Trophoblast cell (in vitro differentiated cells and primary cell): ENCODE data around the gene ADAM8.

ENCODE experiments used
- DNase-seq, 2 donors: peaks; one replicate each; pipeline ENCODE4 v3.0.0-alpha.2; 2016
- H2AFZ ChIP-seq: 2 replicates; pipeline ENCODE4 v1.6.1; 2013; ENCODE audit warnings: low read length, moderate library complexity, mild to moderate bottlenecking; ENCODE audit not compliant: insufficient read depth, poor library complexity
- H2AK5ac ChIP-seq: 2 replicates; pipeline ENCODE4 v1.6.1; 2013; ENCODE audit warnings: mild to moderate bottlenecking, low read length
- H2BK120ac ChIP-seq: 2 replicates; pipeline ENCODE4 v1.6.1; 2013; ENCODE audit warnings: low read length, mild to moderate bottlenecking, moderate library complexity; ENCODE audit not compliant: insufficient read depth, poor library complexity
- H2BK12ac ChIP-seq: 2 replicates; pipeline ENCODE4 v1.6.1; 2013; ENCODE audit warnings: mild to moderate bottlenecking, low read length, moderate library complexity
- H2BK5ac ChIP-seq: 2 replicates; pipeline ENCODE4 v1.6.1; 2013; ENCODE audit warnings: low read length, low read depth, moderate library complexity, mild to moderate bottlenecking; ENCODE audit not compliant: poor library complexity
- H3K14ac ChIP-seq: 2 replicates; pipeline ENCODE4 v1.6.1; 2013; ENCODE audit warnings: mild to moderate bottlenecking, low read length
- H3K18ac ChIP-seq: 2 replicates; pipeline ENCODE4 v1.6.1; 2013; ENCODE audit warnings: mild to moderate bottlenecking, low read length
- H3K23ac ChIP-seq: 2 replicates; pipeline ENCODE4 v1.6.1; 2013; ENCODE audit warnings: low read length
- H3K27ac ChIP-seq: 2 replicates; pipeline ENCODE4 v1.5.1; 2013; ENCODE audit warnings: low read depth, mild to moderate bottlenecking, inconsistent platforms, low read length, moderate library complexity
- H3K27me3 ChIP-seq: 2 replicates; pipeline ENCODE4 v1.6.1; 2013; ENCODE audit warnings: inconsistent platforms, mild to moderate bottlenecking, low read length, moderate library complexity; ENCODE audit not compliant: insufficient read depth
- H3K36me3 ChIP-seq, 2 experiments: 1 replicate in 1 of 2; 2 replicates in 1 of 2; pipeline ENCODE4 v1.6.1; 2013; ENCODE audit warnings: low read length in 2 of 2, mild to moderate bottlenecking in 2 of 2, moderate library complexity in 1 of 2; ENCODE audit not compliant: insufficient read depth in 2 of 2, control insufficient read depth in 1 of 2
- H3K4ac ChIP-seq: 2 replicates; pipeline ENCODE4 v1.6.1; 2013; ENCODE audit warnings: low read depth, mild to moderate bottlenecking, low read length, moderate library complexity
- H3K4me1 ChIP-seq, 2 experiments: 1 replicate in 1 of 2; 2 replicates in 1 of 2; pipeline ENCODE4 v1.6.1; 2013; ENCODE audit warnings: low read length in 2 of 2, mild to moderate bottlenecking in 2 of 2, moderate library complexity in 1 of 2; ENCODE audit not compliant: insufficient read depth in 2 of 2, control insufficient read depth in 1 of 2
- H3K4me2 ChIP-seq: 2 replicates; pipeline ENCODE4 v1.6.1; 2013; ENCODE audit warnings: inconsistent platforms, mild to moderate bottlenecking, low read length, moderate library complexity
- H3K4me3 ChIP-seq: 2 replicates; pipeline ENCODE4 v1.5.1; 2013; ENCODE audit warnings: mild to moderate bottlenecking, low read depth, low read length, inconsistent platforms
- H3K79me1 ChIP-seq: one replicate; pipeline ENCODE4 v1.6.1; 2013; ENCODE audit warnings: low read length
- H3K79me2 ChIP-seq: 2 replicates; pipeline ENCODE4 v1.6.1; 2013; ENCODE audit warnings: low read length, mild to moderate bottlenecking; ENCODE audit not compliant: control insufficient read depth, insufficient read depth, poor library complexity
- H3K9ac ChIP-seq: 2 replicates; pipeline ENCODE4 v1.6.1; 2013; ENCODE audit warnings: mild to moderate bottlenecking, low read length
- H3K9me3 ChIP-seq: 2 replicates; pipeline ENCODE4 v1.6.1; 2013; ENCODE audit warnings: low read depth, mild to moderate bottlenecking, control low read depth, inconsistent platforms, low read length; ENCODE audit not compliant: insufficient read depth
- H4K12ac ChIP-seq: 2 replicates; pipeline ENCODE4 v1.6.1; 2013; ENCODE audit warnings: low read depth, mild to moderate bottlenecking, low read length, moderate library complexity
- H4K8ac ChIP-seq: 2 replicates; pipeline ENCODE4 v1.6.1; 2013; ENCODE audit warnings: low read depth, mild to moderate bottlenecking, low read length, moderate library complexity
- H4K91ac ChIP-seq: one replicate; pipeline ENCODE4 v1.6.1; 2013; ENCODE audit warnings: low read depth, mild to moderate bottlenecking, low read length, moderate library complexity
- WGBS: extraction: QIAGEN DNeasy Blood & Tissue Kit; methylation state at CpG from one replicate; pipeline ENCODE4 v1.1.7; 2013; ENCODE audit warnings: missing lambda C conversion rate; ENCODE audit not compliant: insufficient read length, insufficient coverage; ENCODE audit errors: extremely low coverage; 5-methylcytosine and 5-hydroxymethylcytosine counted together

ADAM8 gene

GRCh38 chr10:133298466-133298865 is 21.8 kb upstream of the ADAM8 start:
- no peak overlapping the region for H4K91ac ChIP-seq
- H3K4me1 ChIP-seq, result peaks cover 0 to under 1% of the 10 kb centered on the region in 2 experiments
- H3K79me2 ChIP-seq, result no peaks in the 10 kb centered on the region
- H2BK120ac ChIP-seq, result no peak overlapping the region
- no peak overlapping the region for H2AFZ ChIP-seq
- no peak overlapping the region for H4K8ac ChIP-seq
- no peak overlapping the region for H3K23ac ChIP-seq
- no peaks in the 10 kb centered on the region for H3K79me1 ChIP-seq
- no peaks in the 10 kb centered on the region for H3K27me3 ChIP-seq
- H3K4me3 ChIP-seq, result no peak overlapping the region
- H2BK12ac ChIP-seq, result no peak overlapping the region
- no CpG with 5 or more reads among the region's 14 CpGs for WGBS
- peaks cover 69 to 80% of the 10 kb centered on the region in 2 experiments for H3K36me3 ChIP-seq
- DNase-seq, result no peak
- no peak overlapping the region for H3K9ac ChIP-seq
- no peak overlapping the region for H3K14ac ChIP-seq
- H3K27ac ChIP-seq, result no peak overlapping the region
- H4K12ac ChIP-seq, result no peak overlapping the region
- no peak overlapping the region for H3K18ac ChIP-seq
- H2AK5ac ChIP-seq, result no peak overlapping the region
- H3K9me3 ChIP-seq, result peaks cover 5% of the 10 kb centered on the region
- no peak overlapping the region for H3K4ac ChIP-seq
- no peak overlapping the region for H3K4me2 ChIP-seq
- H2BK5ac ChIP-seq, result no peak overlapping the region

- Histone ChIP-seq H3K14ac (no peak overlapping the region), H3K23ac (no peak overlapping the region), H4K12ac (no peak overlapping the region), H3K27me3 (no peaks in the 10 kb centered on the region), H3K4me1 (peaks cover 0 to 2% of the 10 kb centered on the region in 2 experiments), H4K91ac (no peak overlapping the region), H3K18ac (no peak overlapping the region), H3K4me3 (no peak overlapping the region), H3K79me2 (no peaks in the 10 kb centered on the region), H3K4ac (no peak overlapping the region), H3K9me3 (peaks cover 8% of the 10 kb centered on the region), H2BK12ac (no peak overlapping the region), H2BK120ac (no peak overlapping the region), H3K4me2 (no peak overlapping the region), H2AFZ (no peak overlapping the region), H2BK5ac (no peak overlapping the region), H2AK5ac (no peak overlapping the region), H3K27ac (no peak overlapping the region), H3K36me3 (peaks cover 74 to 88% of the 10 kb centered on the region in 2 experiments), H3K79me1 (no peaks in the 10 kb centered on the region), H3K9ac (no peak overlapping the region), H4K8ac (no peak overlapping the region)
- no peak for DNase-seq
- no CpG with 5 or more reads among the region's 10 CpGs for WGBS
These were observed 20.8 kb upstream of the ADAM8 start for GRCh38 chr10:133297504-133297903.

GRCh38 chr10:133295426-133296320 is 19.0 kb upstream of the ADAM8 start:
- no peak overlapping the region for H4K12ac ChIP-seq
- no peak overlapping the region for H2AK5ac ChIP-seq
- H4K91ac ChIP-seq, result no peak overlapping the region
- no peak overlapping the region for H3K18ac ChIP-seq
- no peak overlapping the region for H3K14ac ChIP-seq
- H3K27me3 ChIP-seq, result no peaks in the 10 kb centered on the region
- peaks cover 0 to 2% of the 10 kb centered on the region in 2 experiments for H3K4me1 ChIP-seq
- no peak overlapping the region for H2BK5ac ChIP-seq
- H3K4me3 ChIP-seq, result no peak overlapping the region
- no peak for DNase-seq
- H3K4ac ChIP-seq, result no peak overlapping the region
- no peak overlapping the region for H3K4me2 ChIP-seq
- H3K79me2 ChIP-seq, result no peaks in the 10 kb centered on the region
- WGBS, result no CpG with 5 or more reads among the region's 42 CpGs
- H3K9me3 ChIP-seq, result peaks cover 8% of the 10 kb centered on the region
- peaks cover 73 to 81% of the 10 kb centered on the region in 2 experiments for H3K36me3 ChIP-seq
- no peak overlapping the region for H2BK12ac ChIP-seq
- H2BK120ac ChIP-seq, result no peak overlapping the region
- H2AFZ ChIP-seq, result no peak overlapping the region
- no peak overlapping the region for H4K8ac ChIP-seq
- H3K79me1 ChIP-seq, result no peaks in the 10 kb centered on the region
- no peak overlapping the region for H3K23ac ChIP-seq
- H3K9ac ChIP-seq, result no peak overlapping the region
- H3K27ac ChIP-seq, result no peak overlapping the region

GRCh38 chr10:133294189-133294588 is 17.5 kb upstream of the ADAM8 start:
- Histone ChIP-seq H3K27ac (no peak overlapping the region), H3K9me3 (peaks cover 8% of the 10 kb centered on the region), H3K4me1 (peaks cover 0 to 2% of the 10 kb centered on the region in 2 experiments), H3K27me3 (no peaks in the 10 kb centered on the region), H3K4me2 (no peak overlapping the region), H2BK120ac (no peak overlapping the region), H3K36me3 (peaks cover 75 to 82% of the 10 kb centered on the region in 2 experiments), H3K23ac (no peak overlapping the region), H3K14ac (no peak overlapping the region), H3K4me3 (no peak overlapping the region), H3K18ac (no peak overlapping the region), H4K12ac (no peak overlapping the region), H3K9ac (no peak overlapping the region), H4K91ac (no peak overlapping the region), H3K4ac (no peak overlapping the region), H4K8ac (no peak overlapping the region), H3K79me2 (no peaks in the 10 kb centered on the region), H2BK5ac (no peak overlapping the region), H2AFZ (no peak overlapping the region), H3K79me1 (no peaks in the 10 kb centered on the region), H2BK12ac (no peak overlapping the region), H2AK5ac (no peak overlapping the region)
- peak in 1 of 2 donors; percentile 37 for DNase-seq
- WGBS, result no CpG with 5 or more reads among the region's 15 CpGs
